Common myeloid progenitor, CD34-positive (primary cell): ENCODE measurements around the gene PARD6B.

Experiments used
- CTCF ChIA-PET: fragments of 350-600 bp; sonication (Branson Sonifier 250); formaldehyde crosslinking; loops from one replicate; lab custom pipeline; 2021; ENCODE audit warnings: antibody characterized with exemption; lab: Charles Lee
- POLR2A ChIA-PET: fragments of 350-600 bp; sonication (Branson Sonifier 250); formaldehyde crosslinking; loops from one replicate; lab custom pipeline; 2021; ENCODE audit warnings: antibody characterized with exemption; lab: Charles Lee
- DNase-seq, 3 donors: peaks; one replicate each; pipeline versions ENCODE4 v3.0.0 to v3.0.0-alpha.2; 2013
- H3K27ac ChIP-seq, 2 experiments: 1 replicate in 1 of 2; 2 replicates in 1 of 2; pipeline ENCODE4 v1.7.0; 2013; ENCODE audit warnings: inconsistent platforms in 2 of 2, low read length in 2 of 2, mild to moderate bottlenecking in 2 of 2, low read depth in 1 of 2, moderate library complexity in 1 of 2; ENCODE audit not compliant: severe bottlenecking in 2 of 2, insufficient read depth in 1 of 2, poor library complexity in 1 of 2
- H3K27me3 ChIP-seq, 5 experiments: replicated peaks in 2 of 5; 1 replicate in 3 of 5; 2 replicates in 2 of 5; pipeline versions ENCODE4 v1.6.1 to v1.7.0; 2013; ENCODE audit warnings: low read length in 4 of 5, mild to moderate bottlenecking in 2 of 5, moderate library complexity in 2 of 5, inconsistent platforms in 1 of 5; ENCODE audit not compliant: insufficient read depth in 5 of 5, control insufficient read depth in 4 of 5
- H3K36me3 ChIP-seq, 4 experiments: 1 replicate in 2 of 4; 2 replicates in 2 of 4; pipeline versions ENCODE4 v1.6.1 to v1.7.0; 2013; ENCODE audit warnings: low read length in 3 of 4, control low read depth in 1 of 4, mild to moderate bottlenecking in 1 of 4; ENCODE audit not compliant: control insufficient read depth in 4 of 4, insufficient read depth in 4 of 4
- H3K4me1 ChIP-seq, 4 experiments: 1 replicate in 3 of 4; 2 replicates in 1 of 4; pipeline versions ENCODE4 v1.6.1 to v1.7.1; 2013; ENCODE audit warnings: low read length in 3 of 4, mild to moderate bottlenecking in 3 of 4, control low read depth in 1 of 4, inconsistent platforms in 1 of 4, moderate library complexity in 1 of 4; ENCODE audit not compliant: control insufficient read depth in 4 of 4, insufficient read depth in 4 of 4; ENCODE audit errors: control extremely low read depth in 1 of 4
- H3K4me3 ChIP-seq, 7 experiments: 1 replicate in 4 of 7; 2 replicates in 3 of 7; pipeline versions ENCODE4 v1.5.1 to v1.7.0; 2013; ENCODE audit warnings: mild to moderate bottlenecking in 7 of 7, low read length in 6 of 7, moderate library complexity in 6 of 7, inconsistent platforms in 2 of 7, low read depth in 2 of 7, control low read depth in 1 of 7; ENCODE audit not compliant: insufficient read depth in 4 of 7, control insufficient read depth in 1 of 7; ENCODE audit errors: extremely low read depth in 1 of 7
- H3K9me3 ChIP-seq, 5 experiments: 1 replicate in 4 of 5; 2 replicates in 1 of 5; pipeline versions ENCODE4 v1.6.1 to v1.7.1; 2013; ENCODE audit warnings: low read length in 4 of 5, mild to moderate bottlenecking in 2 of 5, inconsistent platforms in 1 of 5, low read depth in 1 of 5, moderate library complexity in 1 of 5; ENCODE audit not compliant: control insufficient read depth in 4 of 5, insufficient read depth in 2 of 5; ENCODE audit errors: control extremely low read depth in 1 of 5
- WGBS: methylation state at CpG from one replicate; pipeline ENCODE4 v1.1.5; 2013; ENCODE audit not compliant: insufficient coverage; 5-methylcytosine and 5-hydroxymethylcytosine counted together

Gene PARD6B

GRCh38 chr20:50806126-50806768 is 74.9 kb downstream of the PARD6B start:
- no peaks in the 10 kb centered on the region for H3K27me3 ChIP-seq
- H3K4me1 ChIP-seq: peaks cover 9 to 25% (median 19%) of the 10 kb centered on the region in 4 experiments
- peak overlapping the region in 1 of 7 experiments; percentile 21 for H3K4me3 ChIP-seq
- peak overlapping the region in 1 of 2 experiments; percentile 72 for H3K27ac ChIP-seq
- peaks cover 0 to 2% (median 0%) of the 10 kb centered on the region in 4 experiments for H3K36me3 ChIP-seq
- no peaks in the 10 kb centered on the region for H3K9me3 ChIP-seq
- ChIA-PET CTCF (interaction anchor here (1.5 to 1.6 kb wide), 2 partner anchors 12 kb away, joined by 3 to 5 read pairs; no protein-coding TSS in a partner anchor), POLR2A (interaction anchor here (0.5 kb wide), 1 partner anchor 15 kb away, joined by 4 read pairs; no protein-coding TSS in a partner anchor)
- 63% methylated on average over 3 of the region's 5 CpGs for WGBS
- DNase-seq: no peak
